ENCODE measurements around the gene EGFLAM.

EGFLAM gene

GRCh38 chr5:38267372-38267771 lies 9.0 kb downstream of the EGFLAM start:
- DNase-seq, result no peak

- no peak for DNase-seq
Observed at GRCh38 chr5:38273626-38274025, 15.3 kb downstream of the EGFLAM start.

DNA sequence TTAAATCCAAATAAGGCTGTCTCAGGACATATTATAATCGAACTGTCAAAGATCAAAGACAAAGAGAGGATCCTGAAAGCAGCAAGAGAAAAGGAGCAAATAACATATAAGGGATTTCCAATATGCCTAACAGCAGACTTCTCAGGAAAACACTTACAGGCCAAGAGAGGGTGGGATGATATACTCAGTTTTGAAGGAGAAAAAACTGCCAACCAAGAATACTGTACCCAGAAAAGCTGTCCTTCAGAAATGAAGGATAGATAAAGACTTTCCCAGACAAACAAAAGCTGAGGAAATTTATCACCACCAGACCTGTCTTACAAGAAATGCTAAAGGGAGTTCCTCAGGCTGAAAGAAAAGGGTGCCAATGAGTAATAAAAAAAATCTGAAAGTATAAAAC lies 16.0 kb downstream of the EGFLAM start:
- no peak for DNase-seq

- DNase-seq, result no peak
Observed at GRCh38 chr5:38284384-38284783, 26.0 kb downstream of the EGFLAM start.

- no peak for DNase-seq
Observed at GRCh38 chr5:38285226-38285625, 26.9 kb downstream of the EGFLAM start.

DNA sequence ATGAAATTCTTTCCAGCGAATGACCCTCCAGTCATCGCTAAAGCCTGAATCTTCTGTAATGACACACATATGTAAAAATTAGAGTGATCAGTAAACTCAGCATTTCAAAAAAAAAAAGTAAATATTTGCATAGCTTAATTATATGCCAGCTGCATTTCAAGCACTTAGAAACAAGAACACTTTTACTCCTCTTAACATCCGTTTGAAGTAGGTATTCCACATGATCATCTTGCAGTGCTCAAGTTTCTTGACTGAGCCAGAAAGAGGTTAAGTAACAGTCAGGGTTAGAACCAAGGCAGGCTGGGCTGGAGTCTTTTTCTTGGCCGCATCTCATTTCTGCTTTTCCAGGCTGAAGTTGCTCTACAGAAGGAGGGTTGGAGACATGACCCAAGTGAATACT lies 27.6 kb downstream of the EGFLAM start:
- no peak for DNase-seq

GRCh38 chr5:38287124-38287523 lies 28.8 kb downstream of the EGFLAM start:
- DNase-seq, result no peak

DNA sequence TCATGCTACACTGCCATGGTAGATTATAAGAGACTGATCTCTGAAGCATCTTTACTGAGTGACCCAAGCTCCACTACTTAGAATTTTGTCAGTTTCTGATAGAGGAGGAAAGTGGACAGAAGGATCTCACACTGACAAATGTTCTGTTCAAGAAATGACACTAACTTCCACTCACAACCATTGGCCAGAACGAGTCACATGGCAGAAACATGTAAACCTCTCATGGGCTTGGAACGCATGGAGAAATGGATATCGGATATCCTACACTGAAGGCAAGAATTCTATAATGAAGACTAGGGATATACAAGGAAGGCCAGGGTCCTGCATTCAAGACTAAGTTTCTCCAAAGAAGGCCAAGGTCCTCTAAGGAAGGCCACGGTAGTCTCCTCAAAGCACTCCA lies 31.1 kb downstream of the EGFLAM start:
- no peak for DNase-seq

DNA sequence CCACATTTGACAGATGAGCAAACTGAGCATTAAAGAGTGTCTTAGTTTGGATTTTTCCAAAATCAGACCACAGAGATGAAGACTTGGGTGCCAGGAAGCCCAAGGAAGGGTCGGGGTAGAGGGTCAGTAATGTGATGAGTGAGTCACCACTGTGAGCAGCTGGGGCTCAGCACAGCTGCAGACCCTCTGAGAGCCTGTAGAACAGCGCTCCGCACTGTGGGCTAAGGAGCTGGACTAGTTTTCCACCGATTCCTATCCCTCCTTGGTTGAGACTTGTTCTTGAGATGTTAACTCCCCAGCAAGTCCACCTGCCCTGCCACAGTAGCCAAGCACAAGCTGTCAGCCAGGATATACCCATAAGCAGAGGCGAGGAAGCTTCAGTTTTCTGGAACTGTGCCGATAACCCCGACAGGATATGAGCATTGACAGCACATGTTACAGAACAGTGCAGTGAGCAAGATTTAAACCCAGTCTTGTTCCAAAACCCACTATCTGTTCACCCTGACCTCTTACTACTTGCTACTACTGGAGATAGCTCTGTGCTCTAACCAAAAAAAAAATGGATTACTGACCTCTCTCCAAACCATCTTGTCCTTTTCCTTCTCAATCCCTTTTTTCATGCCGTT lies 31.8 kb downstream of the EGFLAM start:
- DNase-seq, result no peak

- DNase-seq, result no peak
Observed at GRCh38 chr5:38291355-38291754, 33.0 kb downstream of the EGFLAM start.

DNA sequence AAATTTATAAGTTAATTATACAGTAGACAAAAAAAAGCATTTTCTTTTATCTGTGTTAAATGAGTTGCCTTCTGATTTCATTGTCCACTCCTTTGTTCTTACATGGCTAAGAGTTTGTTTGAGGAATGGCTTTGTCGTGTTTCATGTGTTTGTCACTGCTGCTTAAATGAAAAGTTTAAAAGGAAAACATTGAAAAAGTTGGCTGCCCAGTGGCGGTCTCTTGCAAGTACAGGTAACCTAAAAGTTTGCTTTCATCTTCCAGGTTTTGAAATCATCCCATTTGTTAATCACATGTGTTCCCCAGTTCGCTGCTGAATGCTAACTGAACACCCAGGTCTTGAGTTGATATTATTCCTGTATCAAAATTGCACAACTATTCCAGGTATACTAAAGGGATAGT lies 33.9 kb downstream of the EGFLAM start:
- no peak for DNase-seq

GRCh38 chr5:38295751-38296150 lies 37.4 kb downstream of the EGFLAM start:
- no peak for DNase-seq

DNA sequence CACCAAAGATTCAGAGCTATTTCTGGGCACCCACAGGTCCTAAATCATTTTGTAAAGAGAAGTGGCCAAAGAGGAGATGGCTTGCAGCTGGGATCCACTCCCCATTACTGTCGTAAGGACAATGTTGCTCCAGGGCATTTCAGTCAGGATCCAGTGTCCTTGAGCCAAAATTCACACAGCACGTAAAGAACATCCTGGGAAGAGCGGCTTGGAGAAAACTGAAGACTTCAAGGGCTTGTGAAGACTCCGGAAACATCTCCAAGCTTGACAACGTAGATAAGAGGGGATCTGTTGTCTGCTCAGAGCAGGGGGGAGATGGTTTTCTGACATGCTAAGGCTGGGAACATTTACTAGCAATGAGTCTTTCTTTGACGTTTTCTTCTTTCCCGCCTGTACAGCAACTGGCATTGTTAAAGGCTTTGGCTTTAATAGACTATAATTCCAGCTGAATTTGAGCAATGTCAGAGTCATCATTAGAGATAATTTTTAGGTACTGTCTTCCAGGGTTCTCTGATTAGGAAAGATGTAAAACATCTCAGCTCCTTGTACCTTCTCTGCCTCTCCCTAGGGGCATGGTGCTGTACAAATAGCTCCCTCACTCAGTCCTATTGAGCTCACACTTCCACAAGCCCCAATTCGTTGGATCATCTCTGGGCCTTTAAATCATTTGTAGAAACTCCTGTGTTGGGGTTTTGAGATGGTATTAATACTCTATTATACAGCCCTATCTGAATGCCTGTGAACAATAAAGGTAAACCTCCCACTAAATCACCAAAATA lies 39.7 kb downstream of the EGFLAM start:
- DNase-seq, result no peak

DNA sequence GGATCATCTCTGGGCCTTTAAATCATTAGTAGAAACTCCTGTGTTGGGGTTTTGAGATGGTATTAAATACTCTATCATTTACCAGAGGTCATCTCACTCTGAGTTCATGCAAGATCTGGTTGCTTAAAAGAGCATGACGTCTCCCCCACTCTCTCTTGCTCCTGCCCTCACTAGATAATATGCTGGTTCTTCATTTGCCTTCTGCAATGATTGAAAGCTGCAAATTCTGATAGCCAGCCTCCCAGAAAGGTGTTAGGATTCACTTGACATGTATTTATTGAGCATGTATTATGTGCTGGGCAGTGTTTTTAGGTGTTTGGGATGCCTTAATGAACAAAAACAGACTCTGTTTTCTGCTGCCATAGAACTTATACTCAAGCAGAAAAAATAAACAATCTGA lies 41.2 kb downstream of the EGFLAM start:
- no peak for DNase-seq

DNA sequence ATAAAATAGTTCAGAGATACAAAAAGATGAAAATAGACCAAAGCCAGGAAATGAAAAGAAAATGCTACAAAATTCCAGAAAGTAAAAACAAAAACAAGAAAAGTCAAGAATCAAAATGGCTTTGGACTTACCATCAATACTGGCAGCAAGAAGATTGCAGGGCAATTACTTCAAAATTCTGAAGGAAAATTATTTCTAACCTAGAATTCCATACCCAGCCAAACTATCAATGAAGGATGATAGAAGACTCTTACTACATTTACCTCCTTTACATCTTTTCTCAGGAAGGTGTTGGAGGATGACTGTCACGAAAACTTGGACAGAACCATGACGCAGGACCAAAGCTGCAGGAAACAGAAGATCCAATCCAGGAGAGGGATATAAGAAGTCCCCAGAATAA lies 46.8 kb downstream of the EGFLAM start:
- no peak for DNase-seq

GRCh38 chr5:38307845-38308244 lies 49.5 kb downstream of the EGFLAM start:
- DNase-seq, result no peak

- no peak for DNase-seq
Observed at GRCh38 chr5:38316544-38317224, 58.3 kb downstream of the EGFLAM start.

DNA sequence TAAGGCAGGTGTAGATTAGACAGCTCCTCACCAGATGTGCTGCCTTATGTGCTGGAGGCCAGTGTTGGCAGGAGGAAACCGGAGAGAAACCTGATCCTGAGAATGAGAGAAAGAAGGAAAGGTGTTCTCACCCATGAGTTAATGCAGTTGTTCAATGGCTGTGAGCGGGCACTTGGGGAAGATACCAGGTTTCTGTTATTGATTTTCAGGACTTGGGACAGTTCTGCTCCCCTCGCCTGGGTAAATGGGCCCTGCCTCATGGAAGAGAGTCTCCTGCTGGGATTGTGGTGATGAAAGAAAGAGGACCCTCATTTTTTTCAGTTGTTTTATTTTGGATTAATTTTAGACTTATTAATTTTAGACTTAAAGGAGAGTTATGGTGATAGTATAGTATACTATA lies 59.5 kb downstream of the EGFLAM start:
- DNase-seq, result no peak

GRCh38 chr5:38319491-38319890 lies 61.1 kb downstream of the EGFLAM start:
- no peak for DNase-seq

DNA sequence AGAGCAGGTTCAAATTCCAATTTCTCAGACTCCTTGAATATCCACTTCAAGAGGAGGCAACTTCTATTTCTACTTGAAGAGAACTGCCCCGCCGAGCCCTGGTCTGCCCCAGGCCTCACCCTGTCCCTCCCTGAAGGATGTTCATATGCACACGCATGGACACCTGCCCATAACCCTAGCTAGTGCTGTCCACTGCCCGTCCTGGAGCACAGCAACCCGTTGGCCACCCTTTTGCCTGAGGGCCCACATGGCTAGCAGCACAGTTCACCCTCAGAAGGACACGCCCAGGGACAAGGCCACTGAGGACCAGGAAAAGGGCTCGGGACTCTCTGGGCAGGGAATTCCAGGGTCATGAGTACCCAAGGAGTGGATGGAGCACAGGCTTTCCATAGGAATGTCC lies 63.6 kb downstream of the EGFLAM start:
- no peak for DNase-seq

DNA sequence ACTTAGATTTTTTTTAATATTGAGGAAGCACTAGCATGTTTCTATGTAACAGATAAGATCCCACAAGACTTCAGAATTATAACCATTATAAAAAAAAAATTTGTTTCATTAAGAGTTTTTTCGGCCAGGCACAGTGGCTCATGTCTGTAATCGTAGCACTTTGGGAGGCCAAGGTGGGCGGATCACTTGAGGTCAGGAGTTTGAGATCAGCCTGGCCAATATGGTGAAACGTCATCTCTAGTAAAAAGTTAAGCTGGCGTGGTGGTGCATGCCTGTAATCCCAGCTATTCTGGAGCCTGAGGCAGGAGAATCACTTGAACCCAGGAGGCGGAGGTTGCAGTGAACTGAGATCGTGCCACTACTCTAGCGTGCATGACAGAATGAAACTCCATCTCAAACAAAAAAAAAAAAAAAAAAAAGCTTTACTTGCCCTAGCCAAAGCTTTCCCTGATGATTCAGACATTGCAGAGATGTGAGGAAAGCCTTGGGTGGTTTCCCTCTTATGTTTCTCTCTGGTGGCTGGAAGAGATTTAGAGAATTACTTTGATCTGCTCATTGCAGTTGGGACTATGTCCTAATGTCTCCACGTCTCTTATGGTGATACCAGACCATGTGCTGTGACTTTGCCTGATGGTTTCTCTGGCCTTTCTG lies 65.4 kb downstream of the EGFLAM start:
- no peak for DNase-seq

GRCh38 chr5:38329132-38329715 lies 70.9 kb downstream of the EGFLAM start:
- DNase-seq, result no peak

GRCh38 chr5:38330207-38330606 lies 71.8 kb downstream of the EGFLAM start:
- no peak for DNase-seq
